B cell (primary cell): ENCODE data around the gene ELMO1.

Source experiments
- CTCF ChIP-seq: fragments of 200-600 bp; IDR thresholded peaks from one replicate; pipeline ENCODE4 v1.8.0; 2022; ENCODE audit warnings: antibody characterized with exemption, mild to moderate bottlenecking
- EZH2 ChIP-seq: IDR thresholded peaks from 2 replicates; pipeline ENCODE4 v1.6.1; 2012; ENCODE audit warnings: borderline replicate concordance, low read depth, mild to moderate bottlenecking, moderate library complexity, low read length; ENCODE audit not compliant: insufficient read depth, poor library complexity, severe bottlenecking

GRCh38 chr7:37069336-37069735 is 379.3 kb downstream of the ELMO1 start:
- no peak for TF ChIP-seq EZH2
- no peak for TF ChIP-seq CTCF
